HG02571 (cell line): ENCODE results near the gene CKMT2.

Source experiments
- ATAC-seq: cut with Tn5 transposase; IDR thresholded peaks from one replicate; pipeline ENCODE4 v1.9.1; 2021; ENCODE audit warnings: mild to moderate bottlenecking, moderate library complexity; ENCODE audit not compliant: unreplicated experiment

CKMT2 gene

GRCh38 chr5:81214848-81215247, 18.3 kb upstream of the CKMT2 start:
- ATAC-seq: no peak

GRCh38 chr5:81216152-81216551, 17.0 kb upstream of the CKMT2 start:
- no peak for ATAC-seq

GRCh38 chr5:81219389-81219788, 13.7 kb upstream of the CKMT2 start:
- no peak for ATAC-seq

GRCh38 chr5:81222285-81222684, 10.8 kb upstream of the CKMT2 start:
- no peak for ATAC-seq

GRCh38 chr5:81225463-81225862, 7.7 kb upstream of the CKMT2 start:
- no peak for ATAC-seq

- ATAC-seq: no peak
Measured at GRCh38 chr5:81226286-81226685, 6.8 kb upstream of the CKMT2 start.

GRCh38 chr5:81226949-81227348, 6.2 kb upstream of the CKMT2 start:
- no peak for ATAC-seq

GRCh38 chr5:81228084-81228483, 5.0 kb upstream of the CKMT2 start:
- no peak for ATAC-seq

- ATAC-seq: no peak
Measured at GRCh38 chr5:81230416-81230815, 2.7 kb upstream of the CKMT2 start.

- no peak for ATAC-seq
Measured at GRCh38 chr5:81232464-81233079, 550 bp upstream of the CKMT2 start.

GRCh38 chr5:81234299-81234698, 1.2 kb downstream of the CKMT2 start:
- ATAC-seq: no peak

- ATAC-seq: no peak
Measured at GRCh38 chr5:81234801-81235200, 1.7 kb downstream of the CKMT2 start.

GRCh38 chr5:81235287-81236072, 2.4 kb downstream of the CKMT2 start:
- ATAC-seq: no peak

- no peak for ATAC-seq
Measured at GRCh38 chr5:81238460-81238859, 5.3 kb downstream of the CKMT2 start.

- ATAC-seq: no peak
Measured at GRCh38 chr5:81239613-81240012, 6.5 kb downstream of the CKMT2 start.

- no peak for ATAC-seq
Measured at GRCh38 chr5:81241001-81241400, 7.9 kb downstream of the CKMT2 start.

GRCh38 chr5:81241961-81242648, 9.0 kb downstream of the CKMT2 start:
- ATAC-seq: no peak

GRCh38 chr5:81242906-81243436, 9.8 kb downstream of the CKMT2 start:
- no peak for ATAC-seq

- ATAC-seq: no peak
Measured at GRCh38 chr5:81244451-81244850, 11.3 kb downstream of the CKMT2 start.

GRCh38 chr5:81245871-81246235, 12.7 kb downstream of the CKMT2 start:
- no peak for ATAC-seq

- ATAC-seq: no peak
Measured at GRCh38 chr5:81246697-81247096, 13.6 kb downstream of the CKMT2 start.

- no peak for ATAC-seq
Measured at GRCh38 chr5:81247441-81247972, 14.4 kb downstream of the CKMT2 start.
